HG03039 (cell line): ENCODE results near the gene APOBEC3A.
"Not testable (repeated sequence)": the region's sequence is repeated elsewhere in the genome, so short reads cannot be mapped to it uniquely, and the experiment has no call there.

Source experiments
- ATAC-seq: cut with Tn5 transposase; IDR thresholded peaks from one replicate; pipeline ENCODE4 v1.9.1; 2021; ENCODE audit warnings: mild to moderate bottlenecking, moderate library complexity; ENCODE audit not compliant: unreplicated experiment

The APOBEC3A gene

DNA sequence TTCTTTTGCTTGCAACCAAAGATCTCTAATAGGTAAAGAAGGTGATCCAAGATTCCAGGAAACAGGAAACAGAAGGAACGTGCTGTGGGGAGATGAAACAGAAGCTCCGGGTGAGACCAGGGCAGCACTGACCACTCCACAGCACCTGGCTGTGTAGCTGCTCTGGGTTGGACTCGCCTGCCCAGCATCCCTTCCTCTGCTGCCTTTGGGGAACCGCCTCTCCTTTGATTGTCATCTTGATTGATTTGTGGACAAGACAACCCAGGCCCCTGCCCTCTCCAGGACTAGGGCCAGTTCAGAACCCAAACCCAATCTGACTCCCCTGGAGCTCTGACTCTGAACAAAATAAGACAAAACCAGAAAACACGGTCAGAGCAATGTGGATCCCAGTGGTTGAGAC is 14.7 kb upstream of the APOBEC3A start:
- no peak for ATAC-seq

DNA sequence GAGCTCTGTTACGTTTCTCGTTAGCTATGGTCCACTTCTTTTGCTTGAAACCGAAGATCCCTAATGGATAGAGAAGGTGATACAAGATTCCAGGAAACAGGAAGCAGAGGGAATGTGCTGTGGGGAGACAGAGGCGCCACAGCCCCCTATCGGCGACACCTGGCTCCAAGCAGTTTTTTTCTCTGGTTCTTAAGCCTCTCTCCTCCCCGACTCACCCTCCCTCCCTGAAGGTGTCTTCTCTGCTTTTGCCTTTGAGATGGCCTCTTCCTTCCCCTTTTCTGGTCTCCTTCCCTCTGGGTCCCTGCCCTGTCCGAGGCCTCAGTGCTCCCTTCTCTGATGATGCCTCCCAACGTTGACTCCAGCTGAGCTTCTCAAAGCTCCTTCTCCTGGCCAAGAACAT is 14.2 kb upstream of the APOBEC3A start:
- ATAC-seq: no peak

DNA sequence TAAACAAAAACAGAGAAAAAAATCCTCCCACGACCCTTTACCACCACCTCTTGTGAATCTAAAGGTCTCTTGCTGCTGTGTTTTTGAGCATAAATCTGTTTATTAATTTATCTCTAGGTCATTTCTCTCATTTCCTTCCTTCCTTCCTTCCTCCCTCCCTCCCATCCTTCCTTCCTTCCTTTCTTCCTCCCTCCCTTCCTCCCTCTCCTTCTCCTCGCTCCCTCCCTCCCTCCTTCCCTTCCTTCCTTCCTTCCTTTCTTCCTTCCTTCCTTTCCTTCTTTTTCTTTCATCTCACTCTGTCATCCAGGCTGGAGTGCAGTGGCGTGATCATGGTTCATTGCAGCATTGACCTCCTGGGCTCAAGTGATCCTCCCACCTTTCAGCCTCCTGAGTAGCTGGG is 13.5 kb upstream of the APOBEC3A start:
- ATAC-seq: no peak

DNA sequence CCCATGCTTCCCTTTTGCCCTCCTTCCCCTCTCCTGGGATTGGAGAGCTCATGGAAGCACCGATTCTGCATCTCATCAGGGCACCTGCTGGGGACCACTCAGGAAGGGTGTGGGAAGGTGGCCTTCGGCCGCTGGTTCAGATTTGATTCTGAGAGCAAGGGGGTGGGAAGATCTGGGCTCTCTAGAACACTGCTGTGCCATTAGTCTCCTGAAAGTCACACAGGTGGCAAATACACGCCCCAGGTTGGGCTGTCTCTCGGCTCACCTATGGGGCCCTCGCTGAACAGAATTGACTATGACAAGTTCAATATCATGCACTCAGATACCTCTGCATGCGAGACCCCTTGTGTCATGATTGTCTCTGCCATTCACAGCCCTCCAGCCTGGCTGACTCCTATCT is 12.8 kb upstream of the APOBEC3A start:
- ATAC-seq: no peak

DNA sequence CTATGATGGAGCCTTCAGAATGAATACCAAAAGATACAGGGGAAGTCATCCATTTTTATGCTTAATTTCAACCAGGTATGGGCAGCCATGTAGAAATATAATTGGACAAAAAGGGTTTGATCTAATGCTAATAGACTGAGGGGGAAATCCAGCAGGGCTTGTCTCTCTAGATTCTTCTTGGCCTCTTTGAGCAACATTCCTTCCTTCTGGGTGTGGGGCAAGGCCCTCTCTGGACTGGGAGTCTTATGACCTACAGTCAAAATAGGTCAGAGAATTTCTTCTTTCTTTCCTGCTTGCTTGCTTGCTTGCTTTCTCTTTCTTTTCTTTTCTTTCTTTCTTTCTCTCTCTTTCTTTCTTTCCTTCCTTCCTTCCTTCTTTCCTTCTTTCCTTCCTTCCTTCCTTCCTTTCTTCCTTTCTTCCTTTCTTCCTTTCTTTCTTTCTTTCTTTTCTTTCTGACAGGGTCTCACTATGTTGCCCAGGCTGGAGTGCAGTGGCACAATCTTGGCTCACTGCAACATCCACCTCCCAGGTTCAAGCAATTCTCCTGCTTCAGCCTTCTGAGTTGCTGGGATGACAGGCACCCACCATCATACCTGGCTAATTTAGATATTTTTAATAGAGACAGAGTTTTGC is 11.6 kb upstream of the APOBEC3A start:
- not testable (repeated sequence) for ATAC-seq

DNA sequence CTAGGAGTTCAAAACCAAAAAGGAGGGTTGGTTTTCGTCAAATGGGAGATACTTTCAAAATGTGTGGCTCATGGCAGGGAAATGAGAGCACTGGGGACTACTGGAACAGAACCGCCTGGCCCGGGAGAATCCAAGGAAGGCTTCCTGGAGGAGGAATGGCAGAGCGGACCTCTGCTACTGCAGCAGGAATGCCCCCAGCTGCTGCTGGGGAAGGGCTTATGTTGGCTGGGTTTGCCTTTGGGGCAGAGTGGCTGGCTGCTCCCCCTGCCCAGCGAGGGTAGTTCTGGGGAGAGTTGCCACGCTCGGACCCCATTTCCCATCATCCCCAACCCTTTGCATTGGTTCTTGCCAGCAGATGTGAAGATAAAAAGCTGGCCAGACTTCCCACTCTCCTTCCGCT is 10.6 kb upstream of the APOBEC3A start:
- no peak for ATAC-seq

DNA sequence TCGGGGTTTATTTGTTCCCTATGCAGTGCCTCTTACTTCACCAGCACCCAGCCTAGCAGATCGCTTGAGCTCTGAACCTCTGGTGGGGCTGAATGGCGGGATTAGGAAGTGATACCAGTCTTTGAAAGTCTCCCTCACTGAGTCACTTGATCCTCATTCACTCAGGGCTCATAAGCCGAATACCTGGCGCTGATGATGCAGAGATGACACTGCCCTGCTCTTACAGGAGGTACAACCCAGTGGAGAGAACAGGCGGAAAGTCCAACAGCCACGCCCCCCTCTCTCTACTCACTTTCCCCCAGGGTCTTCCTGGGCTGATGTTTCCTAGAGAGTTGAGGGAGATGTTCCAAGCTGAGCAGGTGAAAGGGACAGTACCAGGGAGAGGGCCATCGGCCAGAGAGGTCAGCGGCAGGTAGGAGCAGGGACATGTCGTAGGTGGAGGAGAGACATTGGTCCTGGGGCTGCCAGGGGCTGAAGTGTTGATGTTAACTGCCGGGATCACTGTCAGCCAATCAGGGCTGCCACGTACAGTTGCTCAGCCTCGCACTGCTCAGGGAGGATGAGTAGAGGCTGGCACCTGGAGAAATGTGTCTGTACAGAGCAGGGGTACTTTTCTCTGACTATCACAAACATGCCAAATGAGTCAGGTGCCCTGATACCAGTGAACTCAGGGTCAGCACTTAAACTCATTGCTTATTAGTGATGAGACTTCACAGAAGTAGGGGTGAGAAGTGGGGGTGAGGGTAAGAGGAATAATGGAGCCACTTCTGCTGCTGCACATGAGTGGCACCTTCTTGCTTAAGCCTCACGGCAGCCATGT is 9.9 kb upstream of the APOBEC3A start:
- ATAC-seq: no peak

DNA sequence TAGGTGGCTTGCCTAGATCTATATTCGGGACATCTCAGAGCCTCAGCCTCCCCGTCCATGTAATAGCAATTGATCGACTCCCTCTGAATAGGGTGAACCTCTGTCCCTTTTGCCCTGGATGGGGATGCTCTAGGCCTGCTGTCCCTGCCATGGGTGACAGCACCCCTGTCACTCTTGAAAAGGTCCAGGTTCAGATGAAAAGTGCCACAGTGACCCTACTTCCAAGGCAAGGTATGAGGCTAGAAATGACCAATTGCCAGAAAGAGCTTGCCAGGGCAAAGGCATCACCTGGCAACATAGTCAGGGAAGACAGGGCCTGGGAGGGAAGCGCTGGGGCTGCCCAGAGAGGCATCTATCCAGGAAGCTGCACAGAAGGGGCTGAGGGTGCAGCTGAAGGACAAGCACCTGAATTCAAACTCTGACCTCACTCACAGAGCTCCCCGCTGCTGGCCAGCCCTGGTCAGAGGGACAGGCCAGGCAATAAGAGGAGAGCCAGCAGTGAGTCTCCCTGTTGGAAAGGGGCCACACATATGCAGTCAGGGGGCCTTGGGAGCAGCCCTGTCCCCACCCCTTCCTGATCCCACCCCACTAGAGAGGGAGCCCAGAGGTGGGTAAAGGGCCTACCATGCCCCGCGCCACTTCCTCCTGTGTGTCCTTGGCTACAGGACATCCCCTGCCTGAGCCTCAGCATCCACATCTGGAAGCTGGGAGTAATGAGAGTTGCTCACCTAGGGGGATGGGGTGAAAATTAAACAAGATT is 9.0 kb upstream of the APOBEC3A start:
- ATAC-seq: no peak

DNA sequence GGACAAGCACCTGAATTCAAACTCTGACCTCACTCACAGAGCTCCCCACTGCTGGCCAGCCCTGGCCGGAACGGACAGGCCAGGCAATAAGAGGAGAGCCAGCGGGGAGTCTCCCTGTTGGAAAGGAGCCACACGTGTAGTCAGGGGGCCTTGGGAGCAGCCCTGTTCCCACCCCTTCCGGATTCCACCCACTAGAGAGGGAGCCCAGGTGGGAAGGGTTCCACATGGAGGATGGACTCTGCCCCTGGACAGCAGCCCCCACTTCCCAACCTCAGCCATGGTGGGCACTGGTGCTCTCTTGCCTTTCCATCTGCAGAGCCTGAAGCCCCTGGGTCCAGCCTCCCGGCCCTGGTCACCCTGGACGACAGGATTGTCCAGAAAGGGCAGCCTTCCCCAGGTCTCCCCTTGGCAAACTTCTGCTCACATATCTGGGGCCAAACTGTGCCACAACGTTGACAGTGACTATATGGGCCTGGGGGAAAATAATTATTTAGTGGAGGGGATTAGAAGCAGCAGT is 7.5 kb upstream of the APOBEC3A start:
- no peak for ATAC-seq

DNA sequence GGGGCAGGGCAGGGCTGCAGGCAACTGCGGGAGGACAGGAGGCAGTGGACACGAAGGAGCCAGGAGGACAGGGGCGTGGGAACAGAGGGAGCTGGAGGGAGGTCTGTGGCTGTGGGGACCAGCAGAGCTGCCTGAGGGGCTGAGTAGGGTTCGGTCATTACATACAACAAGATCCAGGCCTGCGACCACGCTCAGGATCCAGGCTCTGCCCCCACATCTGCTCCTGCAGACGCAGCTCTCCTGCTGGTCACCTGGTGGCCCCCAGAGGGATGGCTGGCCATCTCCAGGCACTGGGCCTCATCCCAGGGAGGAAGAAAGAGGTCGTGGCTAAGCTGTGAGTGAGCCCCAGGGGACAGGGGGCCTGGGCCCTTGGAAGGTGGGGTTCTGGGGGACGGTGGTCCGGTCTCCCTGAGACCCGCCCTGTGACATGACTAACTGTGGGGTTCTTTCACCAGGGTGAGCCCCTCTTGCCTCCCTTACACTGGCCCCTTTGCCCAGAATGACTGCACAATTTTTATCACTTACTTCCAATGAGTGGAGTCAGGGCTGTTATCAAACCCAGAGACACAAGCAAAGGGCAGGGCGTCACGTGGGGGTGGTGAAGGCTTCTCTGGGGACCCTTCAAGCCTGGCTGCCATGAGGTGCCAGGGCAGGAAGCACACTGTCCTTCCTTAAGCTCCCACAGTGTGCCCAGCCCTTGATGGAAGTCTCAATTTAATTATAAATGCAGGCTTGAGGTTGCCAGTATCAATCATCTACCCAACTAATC is 6.7 kb upstream of the APOBEC3A start:
- ATAC-seq: no peak

DNA sequence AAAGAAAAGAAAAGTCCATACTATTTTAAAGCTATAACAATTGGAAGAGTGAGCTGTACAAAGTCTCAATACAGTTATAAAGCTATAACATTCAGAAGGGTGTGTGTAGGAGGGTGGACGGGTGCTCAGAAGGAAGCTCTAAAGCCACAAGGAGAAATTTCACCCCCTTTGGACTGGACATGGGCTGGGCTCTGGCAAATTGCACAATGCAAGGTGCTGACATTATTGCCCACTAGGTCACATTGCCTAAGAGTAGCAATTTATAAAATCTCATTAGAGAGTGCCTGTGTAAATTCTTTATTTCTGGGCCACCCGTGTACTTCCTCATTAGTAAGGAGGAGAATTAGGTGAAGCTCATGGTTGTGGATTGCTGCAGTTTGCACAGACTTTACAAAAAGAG is 5.7 kb upstream of the APOBEC3A start:
- ATAC-seq: no peak

DNA sequence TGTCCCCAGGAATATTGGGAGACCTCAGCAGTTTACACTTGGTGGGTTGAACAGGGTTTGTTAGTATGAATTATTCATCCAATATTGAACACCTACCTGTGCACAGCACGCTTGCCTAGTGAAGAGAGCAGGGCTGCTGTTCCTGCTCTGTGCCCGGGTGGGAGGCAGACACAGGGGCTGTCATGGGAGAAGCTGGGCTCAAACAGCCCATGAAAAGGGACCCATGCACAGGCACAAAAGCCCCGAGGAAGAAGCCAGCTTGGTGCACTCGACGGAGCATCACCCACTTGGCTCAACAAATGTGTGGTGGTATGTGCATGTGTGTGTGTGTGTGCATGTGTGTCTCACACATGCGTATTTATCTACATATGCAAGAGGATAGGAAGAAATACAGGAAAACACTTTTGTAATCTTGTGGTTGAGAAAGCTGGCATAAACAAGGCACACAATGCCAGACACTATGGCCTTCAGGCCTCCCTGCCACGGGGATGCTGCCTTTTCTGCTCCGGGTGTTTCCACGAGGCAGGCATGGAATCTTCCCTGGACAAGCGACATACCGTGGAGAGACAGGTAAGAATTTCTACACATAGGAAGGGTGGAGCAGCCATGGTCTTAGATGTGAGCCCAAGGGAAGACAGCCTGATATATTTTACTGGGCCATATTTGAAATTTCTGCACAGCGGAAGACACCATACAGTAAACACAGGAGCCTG is 5.0 kb upstream of the APOBEC3A start:
- no peak for ATAC-seq

DNA sequence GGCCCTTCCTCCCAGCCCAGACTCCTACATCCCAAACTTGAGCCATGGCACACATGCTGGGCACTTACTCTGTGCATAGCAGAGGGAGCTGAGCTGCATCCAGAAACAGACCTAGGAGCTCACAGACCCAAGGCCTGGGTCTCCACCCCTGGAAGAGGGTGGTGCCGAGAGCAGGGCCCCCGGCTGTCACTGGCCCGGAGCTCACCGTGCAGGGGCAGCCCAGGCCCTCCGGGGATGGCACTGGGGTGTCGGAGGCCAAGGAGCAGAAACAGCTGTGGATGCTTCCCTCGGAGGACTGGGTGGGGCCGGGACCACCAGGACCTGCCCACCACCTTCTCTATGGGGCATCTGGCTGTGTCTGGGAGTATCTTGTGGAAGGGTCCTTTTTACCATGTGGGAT is 4.3 kb upstream of the APOBEC3A start:
- ATAC-seq: no peak

DNA sequence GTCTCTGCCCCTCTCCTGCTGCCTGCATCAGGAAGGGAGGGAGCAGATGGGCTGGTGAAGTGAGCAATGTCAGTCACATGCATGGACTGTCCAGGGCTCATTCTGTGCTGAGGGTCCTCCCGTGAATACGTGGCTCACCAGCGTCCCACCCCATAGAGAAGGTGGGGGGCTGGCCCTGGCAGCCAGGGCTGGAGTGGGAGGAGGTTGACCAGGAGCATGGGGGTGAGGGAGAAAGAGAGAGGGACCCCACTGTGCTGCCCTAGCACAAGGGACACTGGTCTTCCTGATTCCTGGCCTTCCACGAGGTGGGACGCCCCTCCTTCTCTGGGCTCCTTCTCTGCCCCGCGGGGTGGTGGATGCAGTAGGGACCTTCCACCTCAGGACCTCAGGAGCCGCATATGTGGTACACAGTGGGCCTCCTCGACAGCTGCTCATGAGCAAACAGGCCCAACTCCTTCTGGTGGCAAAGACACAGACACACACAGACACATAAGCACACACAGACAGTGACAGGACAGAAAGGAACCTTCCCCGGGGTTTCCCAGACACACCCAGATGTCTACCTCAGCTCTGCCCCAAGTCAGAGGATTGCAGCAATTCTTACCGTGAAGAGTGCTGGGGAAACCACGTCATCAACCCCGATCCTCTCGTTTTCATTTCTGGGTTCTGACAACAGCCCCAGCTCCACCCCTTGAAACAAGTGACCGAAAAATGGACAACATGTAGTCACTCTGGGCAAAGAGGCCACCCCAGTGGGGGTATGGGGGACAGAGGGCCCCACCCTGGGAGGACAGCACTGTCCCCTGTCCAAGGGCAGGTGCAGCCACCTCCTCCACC is 3.6 kb upstream of the APOBEC3A start:
- peak; percentile 61 for ATAC-seq

DNA sequence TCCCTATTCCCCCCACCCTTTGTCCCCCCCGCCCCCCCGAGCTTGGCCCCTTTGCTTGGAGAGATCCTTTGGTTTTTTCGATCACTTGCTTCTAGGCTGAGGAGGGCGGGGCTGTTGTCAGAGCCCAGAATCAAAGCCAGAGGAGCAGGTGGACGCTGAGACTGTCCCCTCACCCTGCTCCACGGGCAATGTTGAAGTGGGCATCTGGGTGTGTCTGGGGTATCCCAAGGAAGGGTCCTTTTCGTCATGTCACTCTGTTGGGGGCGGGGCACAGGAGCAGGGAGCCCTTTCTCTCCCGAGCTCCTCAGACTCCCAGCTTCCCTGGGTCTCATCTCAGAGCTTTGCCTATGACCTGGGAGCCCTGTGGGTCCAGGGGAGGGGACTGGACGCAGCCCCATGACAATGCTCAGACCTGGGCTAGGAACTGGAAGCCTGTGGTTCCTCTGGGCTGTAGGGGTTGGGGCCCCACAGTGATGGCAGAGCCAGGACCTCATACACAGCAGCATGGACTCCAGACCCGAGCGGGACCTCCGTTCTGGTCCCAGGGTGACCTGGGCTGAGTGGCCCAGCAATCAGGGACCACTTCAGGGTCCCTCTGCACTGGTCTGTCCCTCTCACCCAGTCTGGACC is 2.9 kb upstream of the APOBEC3A start:
- ATAC-seq: no peak

DNA sequence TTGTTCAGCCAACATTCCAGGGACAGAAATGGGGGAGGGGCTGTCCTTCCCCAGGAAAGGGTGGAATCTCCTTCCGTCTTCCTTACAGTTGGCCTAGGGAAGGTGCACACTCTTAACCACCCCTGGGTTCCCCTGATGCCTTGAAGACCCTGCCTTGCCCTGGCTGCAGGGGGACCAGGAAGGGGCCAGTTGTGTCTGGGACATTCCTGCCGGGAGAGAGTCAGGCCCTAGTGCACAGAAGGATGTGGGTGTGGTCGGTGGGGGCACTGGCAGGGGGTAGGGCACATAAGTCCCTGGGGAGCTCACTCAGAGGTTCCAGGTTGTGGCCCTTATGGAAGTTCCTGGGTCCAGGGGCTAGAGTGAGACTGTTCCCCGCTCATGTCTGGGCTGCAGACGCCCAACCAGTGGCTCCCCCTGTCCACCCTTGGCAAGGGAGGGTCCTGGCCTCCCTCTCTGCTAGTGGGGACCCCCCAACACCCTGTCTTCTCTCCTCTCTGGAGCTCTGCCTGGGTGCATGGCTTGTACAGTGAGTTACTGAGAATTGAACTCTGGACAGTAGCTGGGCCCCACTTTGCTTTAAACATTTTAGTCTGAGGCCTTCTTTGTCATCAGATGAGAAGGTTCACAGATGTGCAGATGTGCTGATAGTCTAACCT is 2.0 kb upstream of the APOBEC3A start:
- no peak for ATAC-seq

DNA sequence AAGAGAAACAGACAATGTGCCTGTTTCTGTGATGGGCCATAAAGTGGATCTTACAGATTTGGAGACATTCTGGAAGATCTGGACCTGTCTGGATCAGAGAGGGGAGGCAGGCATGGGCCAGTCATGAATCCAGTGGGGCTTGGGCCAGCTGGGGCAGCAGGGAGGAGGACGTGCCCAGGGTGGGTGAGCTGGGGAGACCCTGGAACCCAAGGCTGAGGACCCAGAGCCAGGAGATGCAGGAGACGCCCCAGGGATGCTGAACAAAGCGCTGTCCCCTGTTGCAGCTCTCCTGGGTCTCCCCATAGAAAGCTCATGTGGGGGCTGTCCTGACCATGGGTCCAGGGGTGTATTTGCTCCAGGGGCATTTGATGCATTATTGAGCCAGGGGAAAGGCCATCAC is 1.5 kb upstream of the APOBEC3A start:
- no peak for ATAC-seq

DNA sequence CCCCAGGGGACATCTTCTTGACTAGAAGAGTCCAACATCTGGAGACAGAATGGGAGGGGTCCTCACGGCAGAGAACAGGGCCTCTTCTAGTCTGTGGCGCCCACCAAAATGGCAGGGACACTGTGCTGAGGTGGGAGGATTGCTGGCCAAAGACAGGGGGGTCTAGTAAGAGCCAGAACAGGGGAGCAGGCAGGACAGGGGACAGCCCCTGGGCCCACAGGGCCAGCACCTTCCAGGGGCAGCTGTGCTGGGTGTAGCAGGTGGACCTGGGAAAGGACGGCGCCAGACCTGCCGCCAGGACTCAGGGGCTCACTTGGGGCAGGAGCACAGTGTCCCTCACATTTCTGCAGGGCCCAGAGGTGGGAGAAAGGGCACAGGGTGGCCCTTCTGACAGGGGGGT is 858 bp upstream of the APOBEC3A start:
- no peak for ATAC-seq
